Islet precursor cell (in vitro differentiated cells): ENCODE data around the gene SMIM1.
"Not testable (repeated sequence)": the region's sequence is repeated elsewhere in the genome, so short reads cannot be mapped to it uniquely, and the experiment has no call there.

ENCODE experiments used
- DNase-seq: peaks from one replicate; pipeline ENCODE4 v3.0.0-alpha.2; 2018

Gene SMIM1

DNA sequence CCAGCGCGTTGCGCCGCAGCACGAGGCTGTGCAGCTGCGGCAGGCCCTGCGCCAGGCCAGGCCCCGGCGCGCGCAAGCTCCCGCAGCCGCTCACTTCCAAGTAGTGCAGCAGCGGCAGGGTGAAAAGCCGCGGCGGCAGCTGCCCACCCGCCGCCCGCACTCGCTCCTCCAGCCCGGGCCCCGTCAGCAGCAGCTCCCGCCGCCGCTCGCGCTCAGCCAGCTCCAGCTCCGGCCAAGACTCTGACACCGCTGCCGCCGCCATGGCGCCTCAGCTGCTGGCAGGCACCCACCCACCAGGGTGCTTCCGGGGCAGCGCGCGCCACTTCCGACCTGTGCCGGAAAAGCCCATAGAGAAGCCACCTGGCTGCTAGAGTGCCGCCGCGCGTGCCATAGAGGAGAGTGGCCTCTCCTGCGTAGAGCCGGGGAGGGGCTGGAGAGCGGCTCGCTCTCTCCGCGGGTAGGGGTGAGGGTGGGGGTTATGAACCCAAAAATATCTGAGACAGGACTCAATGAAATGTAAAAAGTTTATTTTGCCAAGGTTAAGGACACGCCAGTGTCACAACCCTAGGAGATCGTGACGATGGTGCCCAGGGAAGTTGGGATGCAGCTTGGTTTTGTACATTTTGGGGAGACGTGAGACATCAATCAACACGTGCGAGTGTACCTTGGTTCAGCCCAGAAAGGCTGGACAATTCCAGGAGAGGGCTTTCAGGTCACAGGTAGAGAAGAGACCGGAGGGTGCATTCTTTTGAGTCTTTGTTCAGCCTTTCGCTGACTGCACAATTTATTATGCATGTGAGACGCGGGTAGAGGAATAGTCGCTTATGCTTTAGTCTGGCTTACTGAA lies 23.9 kb downstream of the SMIM1 start, which contains the start of gene LRRC47:
LRRC47 (minus strand) TSS at position 284 of the 847 bp plus-strand sequence; CDS start at position 262, 22 bp downstream.
- peak; percentile 96 for DNase-seq

DNA sequence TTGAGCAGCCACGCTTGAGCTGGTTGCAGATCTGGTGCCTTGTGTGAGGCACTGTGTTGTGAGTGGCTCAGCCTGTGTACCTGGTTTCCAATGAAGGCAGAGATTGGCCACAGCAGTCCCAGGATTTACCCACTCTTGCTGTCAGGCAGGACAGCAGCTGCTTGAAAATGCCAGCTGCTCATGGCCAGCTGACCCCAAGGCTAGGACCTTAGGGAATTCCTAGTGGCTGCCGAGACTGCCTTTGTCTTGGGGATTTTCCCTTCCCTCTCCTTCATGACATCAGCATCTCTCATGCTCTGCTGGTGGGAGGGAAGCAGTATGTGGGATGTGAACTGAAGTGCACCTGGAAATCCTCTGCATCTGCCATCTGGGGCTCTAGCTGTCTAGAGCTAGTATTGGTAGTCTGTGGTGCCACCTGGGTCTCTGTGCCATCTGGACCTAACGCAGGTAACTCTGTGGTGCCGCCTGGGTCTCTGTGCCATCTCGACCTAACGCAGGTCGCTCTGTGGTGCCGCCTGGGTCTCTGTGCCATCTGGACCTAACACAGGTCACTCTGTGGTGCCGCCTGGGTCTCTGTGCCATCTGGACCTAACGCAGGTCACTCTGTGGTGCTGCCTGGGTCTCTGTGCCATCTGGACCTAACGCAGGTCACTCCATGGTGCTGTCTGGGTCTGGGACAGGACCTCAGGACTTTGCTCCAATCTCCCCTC lies 27.6 kb downstream of the SMIM1 start:
- no peak for DNase-seq

DNA sequence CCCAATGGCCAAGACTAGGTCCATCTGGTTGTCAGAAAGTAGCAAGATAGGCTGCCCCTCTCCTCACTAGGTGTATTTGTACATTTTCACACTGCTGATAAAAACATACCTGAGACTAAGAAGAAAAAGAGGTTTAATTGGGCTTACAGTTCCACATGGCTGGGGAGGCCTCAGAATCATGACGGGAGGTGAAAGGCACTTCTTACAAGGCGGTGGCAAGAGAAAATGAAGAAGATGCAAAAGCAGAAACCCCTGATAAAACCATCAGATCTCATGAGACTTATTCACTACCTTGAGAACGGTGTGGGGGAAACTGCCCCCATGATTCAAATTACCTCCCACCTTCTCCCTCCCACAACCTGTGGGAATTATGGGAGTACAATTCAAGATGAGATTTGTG lies 28.2 kb downstream of the SMIM1 start:
- DNase-seq = not testable (repeated sequence)

DNA sequence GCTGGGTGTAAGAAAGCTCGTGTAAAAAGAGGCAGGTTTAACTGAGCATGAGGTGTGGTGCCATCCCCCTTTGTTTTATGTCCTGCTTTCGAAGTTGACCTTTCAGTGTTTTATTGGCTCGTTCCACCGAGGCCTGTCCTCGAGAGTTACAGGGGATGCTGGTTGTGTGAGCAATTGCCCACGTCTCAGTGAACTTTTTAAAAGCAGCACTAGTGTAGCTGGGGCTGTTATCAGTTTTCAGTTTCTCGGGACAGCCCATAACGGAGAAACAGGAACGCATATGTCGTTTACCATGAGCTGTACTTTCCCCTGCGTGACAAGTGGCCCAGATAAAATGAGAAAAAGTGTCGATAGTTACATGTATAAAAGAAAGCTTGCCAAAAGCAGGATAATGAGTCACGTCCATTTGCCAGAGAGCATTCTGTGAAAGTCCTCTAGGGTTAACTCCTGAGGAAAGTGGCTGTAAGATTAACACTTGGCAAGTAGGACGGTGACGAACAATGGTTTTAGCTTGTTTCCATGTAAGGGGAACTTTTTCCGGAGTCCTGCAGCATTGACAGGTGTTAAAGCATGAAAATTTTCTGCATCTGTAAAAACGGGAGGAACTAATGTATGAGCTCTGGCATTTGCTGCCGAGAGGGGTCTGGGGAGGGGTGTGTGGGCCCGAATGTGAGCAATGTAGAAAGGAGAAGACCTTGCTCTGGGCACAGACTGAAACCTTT lies 31.5 kb downstream of the SMIM1 start:
- no peak for DNase-seq

DNA sequence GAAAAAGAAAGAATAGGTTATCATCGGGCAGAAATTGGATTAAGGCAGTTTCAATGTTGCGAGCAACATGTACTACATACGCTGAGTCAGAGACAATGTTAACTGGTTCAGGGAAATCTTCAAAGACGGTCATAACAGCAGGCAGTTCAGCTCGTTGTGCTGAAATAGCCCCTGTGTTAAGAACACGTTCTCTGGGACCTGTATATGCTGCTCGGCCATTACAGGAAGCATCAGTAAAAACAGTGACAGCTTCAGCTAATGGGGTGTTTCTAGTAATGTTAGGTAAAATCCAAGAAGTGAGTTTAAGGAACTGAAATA lies 32.0 kb downstream of the SMIM1 start:
- not testable (repeated sequence) for DNase-seq

DNA sequence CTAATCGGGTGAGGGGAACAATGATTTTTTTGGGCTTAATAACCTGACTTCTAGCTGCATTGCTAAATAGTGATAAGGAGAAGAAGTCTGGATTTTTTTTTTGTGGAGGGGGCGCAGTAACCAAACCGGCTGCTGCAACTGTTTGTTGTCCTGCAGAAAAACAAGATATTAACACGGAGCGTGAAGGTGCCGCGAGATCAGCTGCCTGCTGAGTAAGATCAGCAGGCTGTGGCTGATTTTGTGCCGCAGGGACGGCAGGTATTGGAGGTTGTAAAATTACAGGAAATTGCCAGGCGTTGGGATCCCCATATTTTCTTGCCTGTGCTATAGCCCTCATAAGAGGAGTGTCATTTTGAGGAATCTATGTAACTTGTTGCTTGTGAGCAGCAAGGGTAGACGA lies 32.5 kb downstream of the SMIM1 start:
- no peak for DNase-seq

DNA sequence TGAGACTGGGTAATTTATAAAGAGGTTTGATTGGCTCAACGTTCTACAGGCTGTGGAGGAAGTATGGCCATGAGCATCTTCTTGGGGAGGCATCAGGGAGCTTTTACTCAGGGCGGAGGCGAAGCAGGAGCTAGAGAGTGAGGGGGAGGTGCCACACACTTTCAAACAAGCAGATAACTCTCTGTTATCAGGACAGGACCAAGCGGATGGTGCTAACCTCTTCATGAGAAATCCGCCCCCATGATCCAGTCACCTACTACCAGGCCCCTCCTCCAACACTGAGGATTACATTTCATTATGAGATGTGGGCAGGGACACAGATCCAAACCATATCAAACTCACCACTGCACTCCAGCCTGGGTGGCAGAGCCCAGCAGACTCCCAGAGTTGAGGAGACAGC lies 35.2 kb downstream of the SMIM1 start:
- DNase-seq = no peak

DNA sequence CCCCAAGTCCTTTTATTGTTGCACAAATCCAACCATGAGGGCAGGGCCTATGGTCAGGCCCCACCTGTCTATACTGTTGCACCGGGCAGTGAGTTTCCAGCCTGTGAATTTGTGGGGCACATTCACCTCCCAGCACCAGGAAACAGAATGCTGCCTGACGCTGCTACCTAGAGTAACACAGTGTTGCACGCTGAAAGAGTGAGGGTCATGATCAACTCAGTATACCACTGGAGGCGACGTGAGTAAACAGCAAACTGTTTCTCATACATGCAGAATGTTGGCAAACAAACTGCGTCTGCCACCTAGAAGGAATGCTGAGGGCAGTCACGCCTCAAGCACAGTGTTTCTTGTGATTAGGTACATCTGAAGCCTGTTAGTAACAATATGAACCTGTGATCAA lies 37.1 kb downstream of the SMIM1 start:
- no peak for DNase-seq

DNA sequence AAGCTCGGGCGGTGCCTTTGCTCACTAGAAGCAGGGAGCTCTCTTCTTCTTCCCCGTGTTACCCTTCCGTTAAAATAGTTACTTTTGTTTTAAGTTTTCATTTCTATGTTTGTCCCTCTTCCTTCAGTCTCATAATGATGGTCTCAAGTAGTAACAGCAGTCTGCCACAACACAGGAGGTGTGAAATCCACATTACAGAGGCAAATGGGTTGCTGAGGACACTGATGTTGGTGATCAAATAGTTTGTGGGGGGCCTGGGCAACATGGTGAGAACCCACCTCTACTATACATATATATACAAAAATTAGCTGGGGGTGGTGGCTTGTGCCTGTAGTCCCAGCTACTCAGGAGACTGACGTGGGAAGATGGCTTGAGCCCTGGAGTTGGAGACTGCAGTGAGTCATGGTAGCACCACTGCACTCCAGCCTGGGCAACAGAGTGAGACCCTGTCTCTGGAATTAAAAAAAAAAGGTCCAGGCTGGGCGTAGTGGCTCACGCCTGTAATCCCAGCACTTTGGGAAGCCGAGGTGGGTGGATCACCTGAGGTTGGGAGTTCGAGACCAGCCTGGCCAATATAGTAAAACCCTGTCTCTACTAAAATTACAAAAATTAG lies 37.7 kb downstream of the SMIM1 start:
- not testable (repeated sequence) for DNase-seq

DNA sequence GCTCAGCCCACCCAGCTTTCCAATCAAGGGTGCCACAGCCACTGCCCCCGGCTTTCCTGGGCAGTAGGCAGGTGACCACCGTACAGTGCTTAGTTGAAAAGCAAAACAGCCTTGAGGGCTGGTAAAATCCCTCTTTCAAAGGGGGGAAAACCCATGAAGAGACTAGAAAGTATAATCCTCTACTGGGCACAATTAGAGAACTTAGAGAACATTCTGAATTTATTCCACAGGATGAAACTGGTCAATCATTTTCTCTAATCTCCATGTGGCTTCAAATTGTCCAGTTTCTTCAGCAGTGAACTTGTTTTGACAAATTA lies 39.0 kb downstream of the SMIM1 start:
- DNase-seq = no peak

DNA sequence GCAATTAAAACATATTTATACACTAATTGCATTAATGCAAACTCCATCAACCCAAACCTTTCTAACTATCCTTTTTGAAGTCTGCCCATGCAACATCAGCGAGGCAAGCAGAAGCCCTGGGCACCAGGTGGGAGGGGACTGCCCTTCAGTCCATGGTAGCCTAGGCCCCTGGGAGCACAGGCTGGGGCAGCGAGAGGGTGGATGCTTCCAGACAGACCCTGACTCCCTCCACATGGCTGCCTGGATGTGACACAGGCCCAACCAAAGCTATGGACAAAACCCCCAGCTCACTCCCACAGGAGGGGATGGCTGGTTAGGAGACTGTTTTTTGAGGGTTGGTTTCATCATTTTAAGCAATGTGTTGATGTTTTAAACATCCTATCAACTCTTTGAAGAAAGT lies 41.5 kb downstream of the SMIM1 start:
- DNase-seq = no peak

DNA sequence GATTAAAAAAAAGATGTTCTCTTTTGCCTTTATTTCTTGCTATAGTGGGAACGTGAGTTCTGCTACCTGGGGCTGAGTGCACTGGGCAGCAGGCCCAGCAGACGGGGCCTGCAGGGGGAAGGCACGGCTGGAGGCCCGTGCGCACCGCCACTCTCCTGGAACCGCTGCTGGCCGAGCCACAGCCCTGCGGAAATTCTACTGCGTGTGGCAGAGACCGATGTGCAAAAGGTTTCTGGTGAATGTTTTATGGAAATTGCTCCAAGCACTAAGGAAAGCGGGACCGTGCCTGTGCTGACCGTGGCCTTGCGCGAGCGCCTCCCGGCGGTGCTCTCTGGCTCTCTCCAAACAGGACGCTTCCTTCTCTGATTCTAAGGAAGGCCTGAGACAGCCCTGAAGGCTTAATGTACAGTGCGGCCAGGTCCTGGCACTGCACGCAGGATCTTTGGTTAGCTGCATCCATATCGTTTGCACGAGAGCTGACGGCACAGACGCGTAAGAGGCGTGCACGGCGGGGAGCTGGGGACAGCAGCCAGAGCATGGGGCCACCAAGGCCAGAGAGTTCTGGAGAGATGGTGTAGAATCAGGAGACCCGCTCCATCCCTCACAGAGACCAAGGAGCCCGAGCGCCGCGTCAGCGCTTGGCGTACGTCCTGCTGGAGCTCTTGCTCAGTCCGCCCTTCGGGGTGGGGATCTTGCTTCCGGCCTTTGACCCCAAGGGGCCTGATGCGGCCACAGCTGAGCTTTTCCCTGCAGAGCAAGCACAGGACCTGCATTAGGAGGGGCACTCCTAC lies 42.4 kb downstream of the SMIM1 start:
- DNase-seq = no peak

DNA sequence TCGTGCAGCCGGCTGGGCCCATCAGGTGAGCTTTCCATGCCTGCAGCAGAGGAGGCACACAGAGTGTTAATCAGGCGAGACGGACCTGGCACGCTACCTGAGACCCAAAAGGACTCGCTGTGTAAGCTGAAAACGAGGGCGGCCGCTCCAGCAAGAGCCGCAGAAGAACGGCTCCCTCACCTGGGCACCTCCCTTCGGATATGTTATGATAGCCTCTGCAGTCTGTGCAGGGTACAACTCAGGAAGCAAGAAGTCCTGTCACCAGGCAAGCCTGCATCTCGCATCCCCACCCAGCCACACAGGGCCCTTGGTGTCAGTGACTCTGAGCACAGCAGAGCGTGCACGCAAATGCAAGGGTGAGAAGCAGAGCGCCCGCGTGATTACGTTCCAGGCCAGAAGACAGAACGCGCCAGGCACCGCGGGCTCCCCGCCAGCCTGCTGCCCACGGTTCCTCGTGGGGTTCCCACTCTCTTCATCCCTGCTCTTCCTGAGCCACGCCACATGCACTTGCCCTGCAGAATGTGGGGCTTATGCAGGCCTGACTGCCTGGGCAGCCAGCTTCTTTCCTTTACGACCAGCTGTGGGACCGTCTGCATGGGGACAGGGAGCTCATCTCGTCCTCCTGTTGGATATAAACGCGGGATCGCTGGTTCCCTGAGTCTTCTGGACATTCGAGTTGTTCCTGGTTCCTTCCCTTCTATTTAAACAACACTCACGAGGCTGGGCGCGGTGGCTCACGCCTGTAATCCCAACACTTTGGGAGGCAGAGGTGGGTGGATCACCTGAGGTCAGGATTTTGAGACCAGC lies 44.0 kb downstream of the SMIM1 start:
- no peak for DNase-seq

DNA sequence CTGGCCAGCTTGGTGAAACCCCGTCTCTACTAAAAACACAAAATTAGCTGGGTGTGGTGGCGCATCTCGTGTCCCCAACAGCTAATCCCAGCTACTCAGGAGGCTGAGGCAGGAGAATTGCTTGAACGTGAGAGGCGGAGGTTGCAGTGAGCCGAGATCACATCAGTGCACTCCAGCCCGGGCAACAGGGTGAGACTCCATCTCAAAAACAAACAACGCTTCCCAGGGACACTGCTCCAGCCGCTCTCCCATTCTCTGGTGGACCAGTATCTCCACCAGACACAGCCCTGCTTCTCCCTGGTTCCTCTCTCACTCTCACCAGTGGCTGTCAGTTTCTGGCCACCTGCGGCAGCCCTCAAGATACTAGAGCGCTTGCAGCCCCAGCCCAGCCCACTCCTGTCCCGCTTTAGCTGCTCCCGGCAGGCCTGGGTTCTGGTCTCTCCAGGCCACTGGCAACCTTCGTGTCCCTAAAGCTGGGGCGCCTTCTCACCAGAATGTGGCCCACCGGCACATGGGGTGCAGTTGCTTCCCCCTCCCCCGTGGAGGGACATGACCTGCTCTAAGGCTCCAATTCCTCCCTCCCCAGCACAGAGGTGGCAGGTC lies 44.7 kb downstream of the SMIM1 start:
- no peak for DNase-seq

DNA sequence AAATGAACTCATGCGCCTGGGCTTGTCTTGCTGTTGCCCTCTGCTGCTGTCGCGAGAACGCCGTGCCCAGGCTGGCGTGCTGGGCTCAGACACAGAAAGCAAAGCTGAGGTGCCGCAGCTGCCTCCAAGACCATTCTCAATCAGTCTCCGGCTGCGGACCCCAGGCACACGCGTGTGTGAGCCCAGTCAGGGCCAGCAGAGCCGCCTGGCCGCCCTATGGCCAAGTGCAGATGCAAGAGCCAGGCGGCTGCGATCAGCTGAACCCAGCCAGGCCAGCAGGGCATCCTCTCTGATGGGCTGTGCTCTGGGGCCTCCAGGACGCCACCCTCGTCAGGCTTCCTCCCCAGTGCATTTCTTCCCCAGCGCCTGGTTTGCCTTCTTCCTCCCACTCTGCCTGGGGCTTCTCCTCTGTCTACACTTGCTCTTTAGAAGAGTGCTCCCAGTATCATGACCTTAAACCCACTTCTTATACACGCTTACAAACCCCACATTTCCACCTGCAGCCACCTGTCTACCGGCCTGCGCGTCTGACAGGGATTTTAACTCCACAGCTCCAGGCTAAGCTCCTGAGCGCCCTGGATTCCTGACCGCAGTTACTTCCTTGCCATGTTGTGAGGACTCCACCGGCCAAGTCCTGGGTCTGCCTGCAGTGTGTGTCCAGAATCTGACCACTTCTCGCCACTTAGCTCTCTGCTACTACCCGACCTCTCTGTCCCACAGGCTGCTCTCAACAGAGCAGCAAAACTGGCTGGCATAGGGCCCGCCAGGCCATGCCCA lies 45.5 kb downstream of the SMIM1 start:
- no peak for DNase-seq

DNA sequence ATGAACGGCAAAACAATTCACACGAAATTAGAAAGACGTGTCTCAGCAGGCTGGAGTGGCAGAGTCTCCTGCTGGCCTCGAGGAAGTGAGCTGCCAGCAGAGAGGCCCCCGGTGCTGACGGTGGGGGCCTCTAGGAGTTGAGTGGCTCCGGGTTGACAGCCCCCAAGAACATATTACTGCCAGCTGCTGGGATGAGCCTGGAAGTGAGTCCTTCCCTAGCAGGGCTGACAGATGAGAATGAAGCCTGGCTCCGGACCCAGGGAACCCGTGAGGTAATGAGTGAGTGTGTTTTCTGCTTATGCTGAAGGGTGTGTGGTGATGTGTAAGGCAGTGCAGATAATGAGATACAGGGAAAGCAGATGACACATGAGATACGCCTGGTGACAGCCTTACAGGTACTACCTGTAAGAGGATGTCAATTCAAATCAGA lies 47.2 kb downstream of the SMIM1 start:
- DNase-seq = no peak

DNA sequence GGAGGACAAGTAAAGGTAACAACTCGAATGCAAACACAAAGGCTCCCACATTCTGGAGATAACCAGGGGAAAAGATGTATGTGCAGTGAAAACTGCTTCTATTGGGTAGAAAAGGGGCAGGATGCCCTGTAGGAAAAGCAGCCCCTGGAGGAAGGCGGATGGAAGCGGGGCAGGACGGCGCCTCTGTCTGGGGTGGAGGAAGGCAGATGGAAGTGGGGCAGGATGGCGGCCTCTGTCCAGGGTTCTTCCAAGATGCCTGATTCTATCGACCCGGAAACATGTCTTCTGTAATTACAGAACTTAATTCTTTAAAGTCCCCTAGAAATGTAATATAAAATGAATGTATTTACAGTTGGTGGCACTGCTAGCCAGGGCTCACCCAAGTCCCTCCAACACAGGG lies 47.8 kb downstream of the SMIM1 start:
- no peak for DNase-seq

DNA sequence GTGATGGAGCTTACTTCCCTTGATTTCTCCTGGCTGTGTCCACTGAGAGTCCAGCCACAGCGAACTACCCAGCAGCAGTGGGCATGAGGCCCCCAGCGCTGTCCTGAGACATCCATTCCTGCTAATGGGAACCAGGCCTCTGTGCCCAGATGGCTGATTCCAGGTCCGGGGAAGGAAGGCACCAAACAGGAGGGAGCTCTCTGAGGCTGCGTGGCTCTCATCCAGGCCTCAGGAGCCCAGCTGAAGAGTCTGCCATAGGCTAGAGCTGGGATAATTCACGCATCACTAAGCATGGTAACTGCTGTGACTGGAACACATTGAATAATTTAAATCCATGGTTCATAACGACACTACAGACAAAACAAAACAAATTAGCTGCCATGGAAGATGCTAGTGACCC lies 48.5 kb downstream of the SMIM1 start:
- no peak for DNase-seq

DNA sequence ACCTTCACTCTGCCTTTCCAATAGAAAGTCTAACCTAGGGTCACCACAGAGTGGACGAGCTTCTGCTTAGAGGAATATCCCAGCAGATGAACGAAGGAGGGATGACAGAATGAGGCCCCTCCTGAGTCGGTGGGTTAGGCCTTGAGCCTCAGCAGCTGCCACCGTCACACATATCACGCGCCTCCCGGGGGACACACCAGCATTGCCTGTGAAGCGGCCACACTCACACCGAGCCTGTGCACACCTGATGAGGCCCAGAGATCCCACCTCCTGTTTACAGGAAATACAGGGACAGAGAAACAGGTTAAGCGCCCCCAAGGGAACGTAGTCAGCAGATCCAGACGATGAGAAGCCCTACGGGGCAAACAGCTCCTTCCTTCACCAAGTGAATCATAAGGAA lies 48.9 kb downstream of the SMIM1 start:
- DNase-seq = no peak

DNA sequence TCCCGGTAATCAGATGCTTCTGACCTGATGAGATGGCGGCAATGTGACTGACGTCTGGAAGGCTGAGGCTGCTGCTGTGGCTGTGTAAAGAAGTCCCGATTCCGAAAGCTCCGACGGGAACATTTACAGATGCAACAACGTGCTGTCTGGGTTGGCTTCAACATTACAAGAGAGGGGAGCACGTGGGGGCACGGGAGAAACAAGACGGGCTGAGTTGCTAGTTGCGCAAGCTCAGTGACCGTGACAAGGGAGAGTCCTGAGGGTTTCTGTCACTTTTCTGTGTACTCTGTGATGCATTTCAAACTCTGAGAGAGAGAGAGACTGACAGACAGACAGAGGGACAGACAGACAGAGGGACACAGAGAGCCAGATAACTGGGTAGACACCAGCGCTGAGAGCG lies 49.4 kb downstream of the SMIM1 start:
- DNase-seq = no peak

DNA sequence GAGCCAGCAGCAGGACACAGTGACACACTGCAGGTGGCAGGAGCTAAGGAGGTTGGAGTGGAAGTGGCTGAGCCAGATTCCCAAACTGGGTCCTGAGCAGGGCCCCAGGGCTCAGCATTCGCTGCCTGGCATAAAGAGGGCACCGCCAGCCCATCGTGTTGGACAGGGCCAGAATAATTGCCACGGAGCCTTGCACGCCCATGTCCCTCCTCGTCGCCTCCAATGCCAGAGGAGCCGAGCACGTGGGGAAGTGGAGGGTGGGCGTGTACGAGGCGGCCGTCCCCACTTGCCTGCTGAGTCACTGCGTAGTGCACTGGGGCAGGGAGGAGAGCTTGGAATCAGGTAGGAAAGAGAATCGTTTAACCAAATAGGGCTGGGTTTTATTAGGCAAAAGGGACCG lies 49.9 kb downstream of the SMIM1 start:
- DNase-seq = no peak
